Measurements from ENCODE around the gene HNRNPUL1. TPM values are rescaled to one million over a fixed set of nuclear protein-coding genes. Genes with fewer than 3 reads are reported as not detected.

Gene HNRNPUL1
- total RNA-seq, 1 donor from 2014 or later = 191 TPM

GRCh38 chr19:41328842-41329225 lies 64.7 kb downstream of the HNRNPUL1 start:
- H3K27me3 ChIP-seq (ENCODE audit: low read depth) = no peaks in the 10 kb centered on the region
- peaks cover 58% of the 10 kb centered on the region for H3K4me1 ChIP-seq
- ATAC-seq (peak; percentile 2 to 40), DNase-seq (no peak)
- H3K4me3 ChIP-seq = peak overlapping the region; percentile 45
- intact Hi-C loops (cut with DNase I) = no loop called here
- H3K9me3 ChIP-seq = no peaks in the 10 kb centered on the region
- H3K27ac ChIP-seq = peak overlapping the region; percentile 86
- H3K36me3 ChIP-seq = peaks cover 36% of the 10 kb centered on the region
- no peak for TF ChIP-seq CTCF (IDR thresholded peaks at IDR 0.05)

GRCh38 chr19:41330481-41330880 lies 66.3 kb downstream of the HNRNPUL1 start:
- no peak for TF ChIP-seq CTCF (IDR thresholded peaks at IDR 0.05)
- no peak for DNase-seq
- Histone ChIP-seq H3K4me1 (peaks cover 46% of the 10 kb centered on the region), H3K4me3 (no peak overlapping the region), H3K9me3 (no peaks in the 10 kb centered on the region), H3K36me3 (peaks cover 44% of the 10 kb centered on the region), H3K27ac (no peak overlapping the region), H3K27me3 (ENCODE audit: low read depth) (no peaks in the 10 kb centered on the region)
- no peak for ATAC-seq
- intact Hi-C loops (cut with DNase I) = no loop called here

GRCh38 chr19:41330946-41331678 lies 66.9 kb downstream of the HNRNPUL1 start:
- Histone ChIP-seq H3K27ac (no peak overlapping the region), H3K9me3 (no peaks in the 10 kb centered on the region), H3K4me1 (peaks cover 41% of the 10 kb centered on the region), H3K27me3 (ENCODE audit: low read depth) (no peaks in the 10 kb centered on the region), H3K36me3 (peaks cover 50% of the 10 kb centered on the region), H3K4me3 (no peak overlapping the region)
- ATAC-seq (no peak), DNase-seq (no peak)
- TF ChIP-seq CTCF (IDR thresholded peaks at IDR 0.05) = no peak
- intact Hi-C loops (cut with DNase I) = no loop called here

GRCh38 chr19:41332000-41332399 lies 67.8 kb downstream of the HNRNPUL1 start:
- Histone ChIP-seq H3K4me3 (no peak overlapping the region), H3K9me3 (no peaks in the 10 kb centered on the region), H3K4me1 (peaks cover 32% of the 10 kb centered on the region), H3K27me3 (ENCODE audit: low read depth) (no peaks in the 10 kb centered on the region), H3K36me3 (peaks cover 58% of the 10 kb centered on the region), H3K27ac (no peak overlapping the region)
- DNase-seq (no peak), ATAC-seq (no peak)
- no peak for TF ChIP-seq CTCF (IDR thresholded peaks at IDR 0.05)
- intact Hi-C loops (cut with DNase I) = no loop called here

GRCh38 chr19:41332468-41332867 lies 68.3 kb downstream of the HNRNPUL1 start:
- Histone ChIP-seq H3K36me3 (peaks cover 62% of the 10 kb centered on the region), H3K4me1 (peaks cover 27% of the 10 kb centered on the region), H3K9me3 (no peaks in the 10 kb centered on the region), H3K27me3 (ENCODE audit: low read depth) (no peaks in the 10 kb centered on the region), H3K27ac (no peak overlapping the region), H3K4me3 (no peak overlapping the region)
- intact Hi-C loops (cut with DNase I) = no loop called here
- DNase-seq (no peak), ATAC-seq (no peak)
- TF ChIP-seq CTCF (IDR thresholded peaks at IDR 0.05) = no peak

Data from lower lobe of right lung (tissue), 2 donors.